Kidney tubule cell (primary cell): ENCODE measurements around the gene ALG2.
"Not testable (repeated sequence)": the region's sequence is repeated elsewhere in the genome, so short reads cannot be mapped to it uniquely, and the experiment has no call there.

Source experiments
- DNase-seq: peaks from one replicate; pipeline ENCODE4 v3.0.0-alpha.2; 2018; ENCODE audit warnings: low spot score

The ALG2 gene

GRCh38 chr9:99237849-99238248 lies 16.1 kb upstream of the ALG2 start:
- not testable (repeated sequence) for DNase-seq

- no peak for DNase-seq
Observed at GRCh38 chr9:99237356-99237755, 15.6 kb upstream of the ALG2 start.

GRCh38 chr9:99235926-99236634 lies 14.3 kb upstream of the ALG2 start:
- no peak for DNase-seq

- no peak for DNase-seq
Observed at GRCh38 chr9:99235069-99235468, 13.3 kb upstream of the ALG2 start.

- DNase-seq, result no peak
Observed at GRCh38 chr9:99234618-99235017, 12.9 kb upstream of the ALG2 start.

GRCh38 chr9:99231711-99232110 lies 10.0 kb upstream of the ALG2 start:
- peak; percentile 11 for DNase-seq

GRCh38 chr9:99230206-99230605 lies 8.5 kb upstream of the ALG2 start:
- DNase-seq, result no peak

GRCh38 chr9:99226054-99226453 lies 4.3 kb upstream of the ALG2 start:
- DNase-seq, result no peak

- DNase-seq, result no peak
Observed at GRCh38 chr9:99224445-99224844, 2.7 kb upstream of the ALG2 start.

- DNase-seq, result no peak
Observed at GRCh38 chr9:99222416-99223270, 901 bp upstream of the ALG2 start.

GRCh38 chr9:99221266-99221620 lies 499 bp downstream of the ALG2 start:
- DNase-seq, result peak; percentile 3

GRCh38 chr9:99220011-99220410 lies 1.7 kb downstream of the ALG2 start:
- no peak for DNase-seq

GRCh38 chr9:99216073-99216472 lies 5.7 kb downstream of the ALG2 start:
- no peak for DNase-seq

GRCh38 chr9:99213197-99213596 lies 8.5 kb downstream of the ALG2 start:
- no peak for DNase-seq

- no peak for DNase-seq
Observed at GRCh38 chr9:99211746-99212145, 10.0 kb downstream of the ALG2 start.

GRCh38 chr9:99210572-99210971 lies 11.2 kb downstream of the ALG2 start:
- DNase-seq, result no peak

GRCh38 chr9:99201603-99202002 lies 20.1 kb downstream of the ALG2 start:
- no peak for DNase-seq

- no peak for DNase-seq
Observed at GRCh38 chr9:99199938-99200539, 21.7 kb downstream of the ALG2 start.

GRCh38 chr9:99197987-99198386 lies 23.8 kb downstream of the ALG2 start:
- no peak for DNase-seq

- DNase-seq, result no peak
Observed at GRCh38 chr9:99197124-99197630, 24.6 kb downstream of the ALG2 start.

GRCh38 chr9:99196484-99196883 lies 25.3 kb downstream of the ALG2 start:
- DNase-seq, result not testable (repeated sequence)

- no peak for DNase-seq
Observed at GRCh38 chr9:99193466-99193821, 28.3 kb downstream of the ALG2 start.
